ENCODE measurements around the gene SORBS2.

SORBS2 gene

GRCh38 chr4:185587030-185587426 lies 225.0 kb downstream of the SORBS2 start:
- H2AFZ ChIP-seq (ENCODE audit: low read length): no peak overlapping the region
- no peak overlapping the region for H3K4me3 ChIP-seq (ENCODE audit: low read length, poor library complexity, severe bottlenecking)
- H3K9ac ChIP-seq (ENCODE audit: low read depth, low read length, poor library complexity, severe bottlenecking): no peak overlapping the region
- no peaks in the 10 kb centered on the region for H3F3A ChIP-seq (ENCODE audit: low read depth)
- TF ChIP-seq EZH2phosphoT487 (IDR thresholded peaks at IDR 0.05; ENCODE audit: borderline replicate concordance) (no peak), CTCF (conservative IDR thresholded peaks at IDR 0.05; ENCODE audit: low read length) (no peak)
- H3K27me3 ChIP-seq (ENCODE audit: insufficient read depth, low read length, poor library complexity, severe bottlenecking): no peaks in the 10 kb centered on the region
- H4K20me1 ChIP-seq (ENCODE audit: insufficient read depth, low read length, poor library complexity, severe bottlenecking): no peaks in the 10 kb centered on the region
- no peaks in the 10 kb centered on the region for H3K9me2 ChIP-seq (replicated peaks; ENCODE audit: low read depth, low read length)
- H3K36me3 ChIP-seq (ENCODE audit: insufficient read depth, low read length): no peaks in the 10 kb centered on the region
- H3K9me3 ChIP-seq (ENCODE audit: insufficient read depth, low read depth, low read length): no peaks in the 10 kb centered on the region
- H3K4me1 ChIP-seq (ENCODE audit: insufficient read depth, low read length, poor library complexity, severe bottlenecking): no peaks in the 10 kb centered on the region
- H3K79me2 ChIP-seq (ENCODE audit: insufficient read depth, low read length): no peaks in the 10 kb centered on the region
- no peak overlapping the region for H3K4me2 ChIP-seq (ENCODE audit: low read depth, low read length, poor library complexity, severe bottlenecking)

GRCh38 chr4:185585211-185585610 lies 226.8 kb downstream of the SORBS2 start:
- Histone ChIP-seq H3K4me2 (ENCODE audit: low read depth, low read length, poor library complexity, severe bottlenecking) (no peak overlapping the region), H3K79me2 (ENCODE audit: insufficient read depth, low read length) (no peaks in the 10 kb centered on the region), H3K4me3 (ENCODE audit: low read length, poor library complexity, severe bottlenecking) (no peak overlapping the region), H4K20me1 (ENCODE audit: insufficient read depth, low read length, poor library complexity, severe bottlenecking) (no peaks in the 10 kb centered on the region), H3K4me1 (ENCODE audit: insufficient read depth, low read length, poor library complexity, severe bottlenecking) (no peaks in the 10 kb centered on the region), H3K9me2 (replicated peaks; ENCODE audit: low read depth, low read length) (no peaks in the 10 kb centered on the region), H3K9me3 (ENCODE audit: insufficient read depth, low read depth, low read length) (no peaks in the 10 kb centered on the region), H3K36me3 (ENCODE audit: insufficient read depth, low read length) (no peaks in the 10 kb centered on the region), H3F3A (ENCODE audit: low read depth) (no peaks in the 10 kb centered on the region), H3K27me3 (ENCODE audit: insufficient read depth, low read length, poor library complexity, severe bottlenecking) (no peaks in the 10 kb centered on the region), H3K9ac (ENCODE audit: low read depth, low read length, poor library complexity, severe bottlenecking) (no peak overlapping the region), H2AFZ (ENCODE audit: low read length) (no peak overlapping the region)
- TF ChIP-seq CTCF (conservative IDR thresholded peaks at IDR 0.05; ENCODE audit: low read length) (no peak), EZH2phosphoT487 (IDR thresholded peaks at IDR 0.05; ENCODE audit: borderline replicate concordance) (no peak)

GRCh38 chr4:185583813-185584212 lies 228.2 kb downstream of the SORBS2 start:
- no peak overlapping the region for H3K4me3 ChIP-seq (ENCODE audit: low read length, poor library complexity, severe bottlenecking)
- H3F3A ChIP-seq (ENCODE audit: low read depth): no peaks in the 10 kb centered on the region
- no peaks in the 10 kb centered on the region for H3K9me3 ChIP-seq (ENCODE audit: insufficient read depth, low read depth, low read length)
- no peaks in the 10 kb centered on the region for H3K9me2 ChIP-seq (replicated peaks; ENCODE audit: low read depth, low read length)
- H3K79me2 ChIP-seq (ENCODE audit: insufficient read depth, low read length): no peaks in the 10 kb centered on the region
- H3K9ac ChIP-seq (ENCODE audit: low read depth, low read length, poor library complexity, severe bottlenecking): no peak overlapping the region
- no peaks in the 10 kb centered on the region for H3K4me1 ChIP-seq (ENCODE audit: insufficient read depth, low read length, poor library complexity, severe bottlenecking)
- no peaks in the 10 kb centered on the region for H3K36me3 ChIP-seq (ENCODE audit: insufficient read depth, low read length)
- TF ChIP-seq EZH2phosphoT487 (IDR thresholded peaks at IDR 0.05; ENCODE audit: borderline replicate concordance) (no peak), CTCF (conservative IDR thresholded peaks at IDR 0.05; ENCODE audit: low read length) (no peak)
- H2AFZ ChIP-seq (ENCODE audit: low read length): no peak overlapping the region
- no peaks in the 10 kb centered on the region for H4K20me1 ChIP-seq (ENCODE audit: insufficient read depth, low read length, poor library complexity, severe bottlenecking)
- no peak overlapping the region for H3K4me2 ChIP-seq (ENCODE audit: low read depth, low read length, poor library complexity, severe bottlenecking)
- H3K27me3 ChIP-seq (ENCODE audit: insufficient read depth, low read length, poor library complexity, severe bottlenecking): no peaks in the 10 kb centered on the region

Measured in Loucy (cell line).